ENCODE data around the gene PID1. TPM values are rescaled to one million over a fixed set of nuclear protein-coding genes. Genes with fewer than 3 reads are reported as not detected.

PID1 gene
- total RNA-seq, 1 experiment from 2014 or later = 2.6 TPM

DNA sequence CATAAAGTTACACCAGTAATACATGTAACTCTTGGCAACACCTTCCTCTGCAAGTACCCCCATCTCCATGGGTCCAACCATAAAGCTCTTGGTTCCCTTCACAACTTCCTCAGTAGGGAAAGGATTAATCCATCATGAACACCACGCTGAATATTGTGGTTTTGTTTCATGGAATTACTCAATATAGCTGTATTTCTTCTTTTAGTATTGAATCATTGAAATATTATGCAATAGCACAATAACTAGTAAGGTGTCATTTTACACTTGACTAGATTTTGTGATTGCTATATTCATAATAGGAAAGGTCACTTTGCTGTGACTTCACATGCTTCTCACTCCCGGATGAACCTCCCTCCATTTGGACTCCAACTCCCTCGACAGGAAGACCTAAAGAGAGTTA lies 29.7 kb upstream of the PID1 start:
- no peak overlapping the region for H3K27ac Mint-ChIP-seq
- no peaks in the 10 kb centered on the region for H3K4me1 Mint-ChIP-seq
- TF ChIP-seq GRHL2 (CRISPR knock-in tag; IDR thresholded peaks at IDR 0.05; ENCODE audit: insufficient replicate concordance, severe bottlenecking) (no peak), ATF1 (CRISPR knock-in tag; IDR thresholded peaks at IDR 0.05) (no peak), FOXP1 (CRISPR knock-in tag; IDR thresholded peaks at IDR 0.05; ENCODE audit: borderline replicate concordance) (no peak), NR1H2 (CRISPR knock-in tag; IDR thresholded peaks at IDR 0.05) (no peak), IRF2 (CRISPR knock-in tag; IDR thresholded peaks at IDR 0.05; ENCODE audit: borderline replicate concordance, low read depth) (no peak), NFE2L1 (CRISPR knock-in tag; IDR thresholded peaks at IDR 0.05) (no peak), NFYB (CRISPR knock-in tag; conservative IDR thresholded peaks at IDR 0.05; ENCODE audit: low read depth) (no peak), CBFB (CRISPR knock-in tag; IDR thresholded peaks at IDR 0.05; ENCODE audit: low read depth) (no peak), HMGA2 (CRISPR knock-in tag; IDR thresholded peaks at IDR 0.05) (no peak), RELA (CRISPR knock-in tag; IDR thresholded peaks at IDR 0.05; ENCODE audit: borderline replicate concordance) (no peak), TP53 (CRISPR knock-in tag; IDR thresholded peaks at IDR 0.05) (no peak), KAT7 (CRISPR knock-in tag; IDR thresholded peaks at IDR 0.05; ENCODE audit: borderline replicate concordance) (no peak)
- TF ChIP-seq, protein P1, sequence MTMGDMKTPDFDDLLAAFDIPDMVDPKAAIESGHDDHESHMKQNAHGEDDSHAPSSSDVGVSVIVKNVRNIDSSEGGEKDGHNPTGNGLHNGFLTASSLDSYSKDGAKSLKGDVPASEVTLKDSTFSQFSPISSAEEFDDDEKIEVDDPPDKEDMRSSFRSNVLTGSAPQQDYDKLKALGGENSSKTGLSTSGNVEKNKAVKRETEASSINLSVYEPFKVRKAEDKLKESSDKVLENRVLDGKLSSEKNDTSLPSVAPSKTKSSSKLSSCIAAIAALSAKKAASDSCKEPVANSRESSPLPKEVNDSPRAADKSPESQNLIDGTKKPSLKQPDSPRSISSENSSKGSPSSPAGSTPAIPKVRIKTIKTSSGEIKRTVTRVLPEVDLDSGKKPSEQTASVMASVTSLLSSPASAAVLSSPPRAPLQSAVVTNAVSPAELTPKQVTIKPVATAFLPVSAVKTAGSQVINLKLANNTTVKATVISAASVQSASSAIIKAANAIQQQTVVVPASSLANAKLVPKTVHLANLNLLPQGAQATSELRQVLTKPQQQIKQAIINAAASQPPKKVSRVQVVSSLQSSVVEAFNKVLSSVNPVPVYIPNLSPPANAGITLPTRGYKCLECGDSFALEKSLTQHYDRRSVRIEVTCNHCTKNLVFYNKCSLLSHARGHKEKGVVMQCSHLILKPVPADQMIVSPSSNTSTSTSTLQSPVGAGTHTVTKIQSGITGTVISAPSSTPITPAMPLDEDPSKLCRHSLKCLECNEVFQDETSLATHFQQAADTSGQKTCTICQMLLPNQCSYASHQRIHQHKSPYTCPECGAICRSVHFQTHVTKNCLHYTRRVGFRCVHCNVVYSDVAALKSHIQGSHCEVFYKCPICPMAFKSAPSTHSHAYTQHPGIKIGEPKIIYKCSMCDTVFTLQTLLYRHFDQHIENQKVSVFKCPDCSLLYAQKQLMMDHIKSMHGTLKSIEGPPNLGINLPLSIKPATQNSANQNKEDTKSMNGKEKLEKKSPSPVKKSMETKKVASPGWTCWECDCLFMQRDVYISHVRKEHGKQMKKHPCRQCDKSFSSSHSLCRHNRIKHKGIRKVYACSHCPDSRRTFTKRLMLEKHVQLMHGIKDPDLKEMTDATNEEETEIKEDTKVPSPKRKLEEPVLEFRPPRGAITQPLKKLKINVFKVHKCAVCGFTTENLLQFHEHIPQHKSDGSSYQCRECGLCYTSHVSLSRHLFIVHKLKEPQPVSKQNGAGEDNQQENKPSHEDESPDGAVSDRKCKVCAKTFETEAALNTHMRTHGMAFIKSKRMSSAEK (CRISPR knock-in tag; IDR thresholded peaks at IDR 0.05; ENCODE audit: borderline replicate concordance) = no peak
- TF ChIP-seq, protein P2, sequence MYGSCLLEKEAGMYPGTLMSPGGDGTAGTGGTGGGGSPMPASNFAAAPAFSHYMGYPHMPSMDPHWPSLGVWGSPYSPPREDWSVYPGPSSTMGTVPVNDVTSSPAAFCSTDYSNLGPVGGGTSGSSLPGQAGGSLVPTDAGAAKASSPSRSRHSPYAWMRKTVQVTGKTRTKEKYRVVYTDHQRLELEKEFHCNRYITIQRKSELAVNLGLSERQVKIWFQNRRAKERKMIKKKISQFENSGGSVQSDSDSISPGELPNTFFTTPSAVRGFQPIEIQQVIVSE (CRISPR knock-in tag; IDR thresholded peaks at IDR 0.05; ENCODE audit: borderline replicate concordance) = no peak
- TF ChIP-seq, protein P3, sequence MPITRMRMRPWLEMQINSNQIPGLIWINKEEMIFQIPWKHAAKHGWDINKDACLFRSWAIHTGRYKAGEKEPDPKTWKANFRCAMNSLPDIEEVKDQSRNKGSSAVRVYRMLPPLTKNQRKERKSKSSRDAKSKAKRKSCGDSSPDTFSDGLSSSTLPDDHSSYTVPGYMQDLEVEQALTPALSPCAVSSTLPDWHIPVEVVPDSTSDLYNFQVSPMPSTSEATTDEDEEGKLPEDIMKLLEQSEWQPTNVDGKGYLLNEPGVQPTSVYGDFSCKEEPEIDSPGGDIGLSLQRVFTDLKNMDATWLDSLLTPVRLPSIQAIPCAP (CRISPR knock-in tag; IDR thresholded peaks at IDR 0.05) = no peak
- TF ChIP-seq, protein P4, sequence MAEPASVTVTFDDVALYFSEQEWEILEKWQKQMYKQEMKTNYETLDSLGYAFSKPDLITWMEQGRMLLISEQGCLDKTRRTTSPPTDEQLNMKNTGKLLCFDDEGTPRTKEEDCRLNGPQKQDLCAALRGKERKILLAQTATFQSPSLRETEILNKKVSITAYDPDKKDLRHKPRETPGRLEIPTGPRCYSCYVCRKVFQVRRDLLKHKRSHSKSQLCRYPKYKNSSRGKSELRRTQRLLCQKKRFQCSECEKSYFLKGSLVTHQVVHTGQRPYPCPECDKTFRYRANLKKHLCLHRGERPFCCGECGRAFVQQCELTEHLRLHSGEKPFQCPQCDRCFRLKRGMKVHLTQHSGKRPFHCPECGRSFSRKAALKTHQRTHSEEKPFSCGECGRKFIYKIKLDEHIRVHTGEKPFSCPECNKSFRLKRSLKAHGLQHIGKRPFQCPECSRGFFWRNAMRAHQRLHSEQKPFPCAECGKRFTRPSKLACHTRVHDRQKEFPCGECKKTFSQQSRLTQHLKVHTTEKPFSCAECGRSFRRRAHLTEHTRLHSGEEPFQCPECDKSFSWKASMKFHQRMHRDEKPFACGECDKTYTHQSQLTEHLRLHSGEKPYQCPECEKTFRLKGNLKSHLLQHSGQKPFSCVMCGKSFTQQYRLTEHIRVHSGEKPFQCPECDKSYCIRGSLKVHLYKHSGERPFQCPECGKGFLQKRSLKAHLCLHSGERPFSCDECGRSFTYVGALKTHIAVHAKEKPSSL (CRISPR knock-in tag; conservative IDR thresholded peaks at IDR 0.05) = no peak
- TF ChIP-seq, protein P5, sequence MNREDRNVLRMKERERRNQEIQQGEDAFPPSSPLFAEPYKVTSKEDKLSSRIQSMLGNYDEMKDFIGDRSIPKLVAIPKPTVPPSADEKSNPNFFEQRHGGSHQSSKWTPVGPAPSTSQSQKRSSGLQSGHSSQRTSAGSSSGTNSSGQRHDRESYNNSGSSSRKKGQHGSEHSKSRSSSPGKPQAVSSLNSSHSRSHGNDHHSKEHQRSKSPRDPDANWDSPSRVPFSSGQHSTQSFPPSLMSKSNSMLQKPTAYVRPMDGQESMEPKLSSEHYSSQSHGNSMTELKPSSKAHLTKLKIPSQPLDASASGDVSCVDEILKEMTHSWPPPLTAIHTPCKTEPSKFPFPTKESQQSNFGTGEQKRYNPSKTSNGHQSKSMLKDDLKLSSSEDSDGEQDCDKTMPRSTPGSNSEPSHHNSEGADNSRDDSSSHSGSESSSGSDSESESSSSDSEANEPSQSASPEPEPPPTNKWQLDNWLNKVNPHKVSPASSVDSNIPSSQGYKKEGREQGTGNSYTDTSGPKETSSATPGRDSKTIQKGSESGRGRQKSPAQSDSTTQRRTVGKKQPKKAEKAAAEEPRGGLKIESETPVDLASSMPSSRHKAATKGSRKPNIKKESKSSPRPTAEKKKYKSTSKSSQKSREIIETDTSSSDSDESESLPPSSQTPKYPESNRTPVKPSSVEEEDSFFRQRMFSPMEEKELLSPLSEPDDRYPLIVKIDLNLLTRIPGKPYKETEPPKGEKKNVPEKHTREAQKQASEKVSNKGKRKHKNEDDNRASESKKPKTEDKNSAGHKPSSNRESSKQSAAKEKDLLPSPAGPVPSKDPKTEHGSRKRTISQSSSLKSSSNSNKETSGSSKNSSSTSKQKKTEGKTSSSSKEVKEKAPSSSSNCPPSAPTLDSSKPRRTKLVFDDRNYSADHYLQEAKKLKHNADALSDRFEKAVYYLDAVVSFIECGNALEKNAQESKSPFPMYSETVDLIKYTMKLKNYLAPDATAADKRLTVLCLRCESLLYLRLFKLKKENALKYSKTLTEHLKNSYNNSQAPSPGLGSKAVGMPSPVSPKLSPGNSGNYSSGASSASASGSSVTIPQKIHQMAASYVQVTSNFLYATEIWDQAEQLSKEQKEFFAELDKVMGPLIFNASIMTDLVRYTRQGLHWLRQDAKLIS (CRISPR knock-in tag; IDR thresholded peaks at IDR 0.05; ENCODE audit: borderline replicate concordance) = no peak
- TF ChIP-seq, protein P6, sequence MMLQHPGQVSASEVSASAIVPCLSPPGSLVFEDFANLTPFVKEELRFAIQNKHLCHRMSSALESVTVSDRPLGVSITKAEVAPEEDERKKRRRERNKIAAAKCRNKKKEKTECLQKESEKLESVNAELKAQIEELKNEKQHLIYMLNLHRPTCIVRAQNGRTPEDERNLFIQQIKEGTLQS (CRISPR knock-in tag; conservative IDR thresholded peaks at IDR 0.05) = no peak
- TF ChIP-seq, protein P7, sequence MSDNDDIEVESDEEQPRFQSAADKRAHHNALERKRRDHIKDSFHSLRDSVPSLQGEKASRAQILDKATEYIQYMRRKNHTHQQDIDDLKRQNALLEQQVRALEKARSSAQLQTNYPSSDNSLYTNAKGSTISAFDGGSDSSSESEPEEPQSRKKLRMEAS (CRISPR knock-in tag; IDR thresholded peaks at IDR 0.05) = no peak
- TF ChIP-seq, protein P8, sequence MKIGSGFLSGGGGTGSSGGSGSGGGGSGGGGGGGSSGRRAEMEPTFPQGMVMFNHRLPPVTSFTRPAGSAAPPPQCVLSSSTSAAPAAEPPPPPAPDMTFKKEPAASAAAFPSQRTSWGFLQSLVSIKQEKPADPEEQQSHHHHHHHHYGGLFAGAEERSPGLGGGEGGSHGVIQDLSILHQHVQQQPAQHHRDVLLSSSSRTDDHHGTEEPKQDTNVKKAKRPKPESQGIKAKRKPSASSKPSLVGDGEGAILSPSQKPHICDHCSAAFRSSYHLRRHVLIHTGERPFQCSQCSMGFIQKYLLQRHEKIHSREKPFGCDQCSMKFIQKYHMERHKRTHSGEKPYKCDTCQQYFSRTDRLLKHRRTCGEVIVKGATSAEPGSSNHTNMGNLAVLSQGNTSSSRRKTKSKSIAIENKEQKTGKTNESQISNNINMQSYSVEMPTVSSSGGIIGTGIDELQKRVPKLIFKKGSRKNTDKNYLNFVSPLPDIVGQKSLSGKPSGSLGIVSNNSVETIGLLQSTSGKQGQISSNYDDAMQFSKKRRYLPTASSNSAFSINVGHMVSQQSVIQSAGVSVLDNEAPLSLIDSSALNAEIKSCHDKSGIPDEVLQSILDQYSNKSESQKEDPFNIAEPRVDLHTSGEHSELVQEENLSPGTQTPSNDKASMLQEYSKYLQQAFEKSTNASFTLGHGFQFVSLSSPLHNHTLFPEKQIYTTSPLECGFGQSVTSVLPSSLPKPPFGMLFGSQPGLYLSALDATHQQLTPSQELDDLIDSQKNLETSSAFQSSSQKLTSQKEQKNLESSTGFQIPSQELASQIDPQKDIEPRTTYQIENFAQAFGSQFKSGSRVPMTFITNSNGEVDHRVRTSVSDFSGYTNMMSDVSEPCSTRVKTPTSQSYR (CRISPR knock-in tag; IDR thresholded peaks at IDR 0.05) = no peak
- POLR2A ChIA-PET = no interaction called here
- no peaks in the 10 kb centered on the region for H3K36me3 Mint-ChIP-seq
- DNase-seq (ENCODE audit: low spot score) (no peak), ATAC-seq (no peak)
- CTCF ChIA-PET = no interaction called here
- no peaks in the 10 kb centered on the region; the same call in 1 of the 2 replicates for H3K9me3 Mint-ChIP-seq
- no peak overlapping the region for H3K4me3 Mint-ChIP-seq
- no peaks in the 10 kb centered on the region for H3K27me3 Mint-ChIP-seq (ENCODE audit: low read depth)
